ENCODE data around the gene NACC2. TPM values are rescaled to one million over a fixed set of nuclear protein-coding genes. Genes with fewer than 3 reads are reported as not detected.

Gene NACC2
- total and polyA plus RNA-seq, 9 of the 15 experiments (the other 6 are each of a cell fraction or from before 2014, with no cell fraction given), result 0.70 to 25.1 (median 5.6) TPM

DNA sequence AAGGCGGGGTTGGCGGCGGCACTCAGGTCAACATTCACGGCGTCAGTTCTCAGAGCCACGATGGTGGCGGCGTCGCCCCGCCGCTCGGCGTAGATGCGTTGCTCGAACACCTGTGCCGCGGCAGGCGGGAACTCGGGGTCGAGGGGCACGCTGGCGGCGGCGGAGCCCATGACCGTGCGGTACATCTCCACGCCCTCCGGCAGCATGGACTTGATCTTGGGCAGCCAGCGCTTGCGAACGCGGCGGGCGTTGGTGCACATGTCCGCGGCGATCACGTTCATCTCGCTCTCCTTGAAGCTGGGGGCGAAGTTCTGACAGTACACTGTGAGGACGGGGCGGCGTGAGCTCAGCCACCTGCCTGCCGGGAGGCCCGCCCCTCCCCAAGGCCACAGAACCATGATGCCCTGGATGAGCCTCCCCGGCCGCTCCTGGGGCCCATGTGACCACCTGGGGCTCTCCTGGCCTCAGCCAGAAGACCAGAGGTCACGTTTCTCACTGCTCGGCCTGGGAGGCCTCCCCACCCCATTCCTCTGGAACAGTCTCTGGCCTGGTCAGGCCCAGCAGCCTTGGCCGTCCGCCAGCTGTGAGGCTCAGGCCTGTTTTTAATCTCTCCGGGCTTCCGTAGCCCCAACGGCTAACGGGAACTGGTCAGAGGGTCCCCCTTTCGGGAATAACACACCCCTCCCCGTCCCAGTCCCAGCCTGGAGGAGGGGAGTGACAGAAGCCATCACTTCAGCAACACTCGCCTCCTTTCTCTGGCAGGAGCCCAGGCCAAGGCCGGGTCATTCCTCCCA is 83.2 kb downstream of the NACC2 start:
- FAIRE-seq (no peak), DNase-seq (ENCODE audit: extremely low read depth in 1 of 4, low spot score in 3 of 4) (peak in 2 of 4 experiments; percentile 34 to 38), ATAC-seq (peak; percentile 43; the same call in 2 of the 3 replicates)
- no peak overlapping the region for H3K9ac ChIP-seq (ENCODE audit: insufficient read depth in 1 of 2, low read depth in 2 of 2, low read length in 2 of 2)
- in situ Hi-C loops (cut with MboI), result no loop called here
- H3K27ac ChIP-seq (ENCODE audit: extremely low read depth, low read depth, low read length), result no peak overlapping the region
- no peak overlapping the region for H2AFZ ChIP-seq (ENCODE audit: low read depth, low read length)
- no peak overlapping the region for H3K4me3 ChIP-seq
- ChIA-PET POLR2A (interaction anchor here (1.0 kb wide), 1 partner anchor 9 kb away, joined by 4 read pairs; no protein-coding TSS in a partner anchor), CTCF (ENCODE audit: low intra/inter-chr PET ratio) (no interaction called here)
- H3K9me1 ChIP-seq (ENCODE audit: control insufficient read depth, insufficient read depth, low read length), result peaks cover 15% of the 10 kb centered on the region
- H3K27me3 ChIP-seq (ENCODE audit: control insufficient read depth in 2 of 2, insufficient read depth in 2 of 2, low read length in 2 of 2), result no peaks in the 10 kb centered on the region
- no peaks in the 10 kb centered on the region for H3K9me3 ChIP-seq (replicated peaks; ENCODE audit: control insufficient read depth, insufficient read depth, low read depth, low read length)
- H4K20me1 ChIP-seq (replicated peaks; ENCODE audit: control insufficient read depth, insufficient read depth, low read length), result no peaks in the 10 kb centered on the region
- peaks cover 0 to 63% of the 10 kb centered on the region in 2 experiments; a peak in 2 of 5 replicates for H3K4me1 ChIP-seq (replicated peaks in 1 of 2; ENCODE audit: control insufficient read depth in 2 of 2, insufficient read depth in 2 of 2, low read length in 2 of 2)
- no peak overlapping the region for H3K4me2 ChIP-seq (ENCODE audit: insufficient read depth, low read length)
- peaks cover 5% of the 10 kb centered on the region; the same call in 1 of the 3 replicates for H3K79me2 ChIP-seq (ENCODE audit: control insufficient read depth, insufficient read depth, low read length)
- 94% methylated on average over 34 of the region's 59 CpGs for WGBS (ENCODE audit: insufficient coverage, low coverage, missing lambda C conversion rate)
- intact Hi-C loops (cut with micrococcal nuclease), result no loop called here
- no TSS peak for BruUV-seq (replicated peaks)
- peaks cover 64% of the 10 kb centered on the region; the same call in 1 of the 3 replicates for H3K36me3 ChIP-seq (ENCODE audit: control insufficient read depth, insufficient read depth, low read length)
- TF ChIP-seq, protein P1, sequence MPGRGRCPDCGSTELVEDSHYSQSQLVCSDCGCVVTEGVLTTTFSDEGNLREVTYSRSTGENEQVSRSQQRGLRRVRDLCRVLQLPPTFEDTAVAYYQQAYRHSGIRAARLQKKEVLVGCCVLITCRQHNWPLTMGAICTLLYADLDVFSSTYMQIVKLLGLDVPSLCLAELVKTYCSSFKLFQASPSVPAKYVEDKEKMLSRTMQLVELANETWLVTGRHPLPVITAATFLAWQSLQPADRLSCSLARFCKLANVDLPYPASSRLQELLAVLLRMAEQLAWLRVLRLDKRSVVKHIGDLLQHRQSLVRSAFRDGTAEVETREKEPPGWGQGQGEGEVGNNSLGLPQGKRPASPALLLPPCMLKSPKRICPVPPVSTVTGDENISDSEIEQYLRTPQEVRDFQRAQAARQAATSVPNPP (IDR thresholded peaks at IDR 0.05; ENCODE audit: borderline replicate concordance, insufficient read depth, insufficient read length), result no peak
- TF ChIP-seq NFIC (IDR thresholded peaks at IDR 0.05) (peak; percentile 79), GABPB1 (CRISPR knock-in tag; IDR thresholded peaks at IDR 0.05) (no peak), KDM1A (IDR thresholded peaks at IDR 0.05) (no peak), KDM4B (IDR thresholded peaks at IDR 0.05; ENCODE audit: borderline replicate concordance in 2 of 2, low read depth in 1 of 2) (no peak)
- TF ChIP-seq, protein P2, sequence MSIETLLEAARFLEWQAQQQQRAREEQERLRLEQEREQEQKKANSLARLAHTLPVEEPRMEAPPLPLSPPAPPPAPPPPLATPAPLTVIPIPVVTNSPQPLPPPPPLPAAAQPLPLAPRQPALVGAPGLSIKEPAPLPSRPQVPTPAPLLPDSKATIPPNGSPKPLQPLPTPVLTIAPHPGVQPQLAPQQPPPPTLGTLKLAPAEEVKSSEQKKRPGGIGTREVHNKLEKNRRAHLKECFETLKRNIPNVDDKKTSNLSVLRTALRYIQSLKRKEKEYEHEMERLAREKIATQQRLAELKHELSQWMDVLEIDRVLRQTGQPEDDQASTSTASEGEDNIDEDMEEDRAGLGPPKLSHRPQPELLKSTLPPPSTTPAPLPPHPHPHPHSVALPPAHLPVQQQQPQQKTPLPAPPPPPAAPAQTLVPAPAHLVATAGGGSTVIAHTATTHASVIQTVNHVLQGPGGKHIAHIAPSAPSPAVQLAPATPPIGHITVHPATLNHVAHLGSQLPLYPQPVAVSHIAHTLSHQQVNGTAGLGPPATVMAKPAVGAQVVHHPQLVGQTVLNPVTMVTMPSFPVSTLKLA (conservative IDR thresholded peaks at IDR 0.05), result no peak
- TF ChIP-seq, protein P3, sequence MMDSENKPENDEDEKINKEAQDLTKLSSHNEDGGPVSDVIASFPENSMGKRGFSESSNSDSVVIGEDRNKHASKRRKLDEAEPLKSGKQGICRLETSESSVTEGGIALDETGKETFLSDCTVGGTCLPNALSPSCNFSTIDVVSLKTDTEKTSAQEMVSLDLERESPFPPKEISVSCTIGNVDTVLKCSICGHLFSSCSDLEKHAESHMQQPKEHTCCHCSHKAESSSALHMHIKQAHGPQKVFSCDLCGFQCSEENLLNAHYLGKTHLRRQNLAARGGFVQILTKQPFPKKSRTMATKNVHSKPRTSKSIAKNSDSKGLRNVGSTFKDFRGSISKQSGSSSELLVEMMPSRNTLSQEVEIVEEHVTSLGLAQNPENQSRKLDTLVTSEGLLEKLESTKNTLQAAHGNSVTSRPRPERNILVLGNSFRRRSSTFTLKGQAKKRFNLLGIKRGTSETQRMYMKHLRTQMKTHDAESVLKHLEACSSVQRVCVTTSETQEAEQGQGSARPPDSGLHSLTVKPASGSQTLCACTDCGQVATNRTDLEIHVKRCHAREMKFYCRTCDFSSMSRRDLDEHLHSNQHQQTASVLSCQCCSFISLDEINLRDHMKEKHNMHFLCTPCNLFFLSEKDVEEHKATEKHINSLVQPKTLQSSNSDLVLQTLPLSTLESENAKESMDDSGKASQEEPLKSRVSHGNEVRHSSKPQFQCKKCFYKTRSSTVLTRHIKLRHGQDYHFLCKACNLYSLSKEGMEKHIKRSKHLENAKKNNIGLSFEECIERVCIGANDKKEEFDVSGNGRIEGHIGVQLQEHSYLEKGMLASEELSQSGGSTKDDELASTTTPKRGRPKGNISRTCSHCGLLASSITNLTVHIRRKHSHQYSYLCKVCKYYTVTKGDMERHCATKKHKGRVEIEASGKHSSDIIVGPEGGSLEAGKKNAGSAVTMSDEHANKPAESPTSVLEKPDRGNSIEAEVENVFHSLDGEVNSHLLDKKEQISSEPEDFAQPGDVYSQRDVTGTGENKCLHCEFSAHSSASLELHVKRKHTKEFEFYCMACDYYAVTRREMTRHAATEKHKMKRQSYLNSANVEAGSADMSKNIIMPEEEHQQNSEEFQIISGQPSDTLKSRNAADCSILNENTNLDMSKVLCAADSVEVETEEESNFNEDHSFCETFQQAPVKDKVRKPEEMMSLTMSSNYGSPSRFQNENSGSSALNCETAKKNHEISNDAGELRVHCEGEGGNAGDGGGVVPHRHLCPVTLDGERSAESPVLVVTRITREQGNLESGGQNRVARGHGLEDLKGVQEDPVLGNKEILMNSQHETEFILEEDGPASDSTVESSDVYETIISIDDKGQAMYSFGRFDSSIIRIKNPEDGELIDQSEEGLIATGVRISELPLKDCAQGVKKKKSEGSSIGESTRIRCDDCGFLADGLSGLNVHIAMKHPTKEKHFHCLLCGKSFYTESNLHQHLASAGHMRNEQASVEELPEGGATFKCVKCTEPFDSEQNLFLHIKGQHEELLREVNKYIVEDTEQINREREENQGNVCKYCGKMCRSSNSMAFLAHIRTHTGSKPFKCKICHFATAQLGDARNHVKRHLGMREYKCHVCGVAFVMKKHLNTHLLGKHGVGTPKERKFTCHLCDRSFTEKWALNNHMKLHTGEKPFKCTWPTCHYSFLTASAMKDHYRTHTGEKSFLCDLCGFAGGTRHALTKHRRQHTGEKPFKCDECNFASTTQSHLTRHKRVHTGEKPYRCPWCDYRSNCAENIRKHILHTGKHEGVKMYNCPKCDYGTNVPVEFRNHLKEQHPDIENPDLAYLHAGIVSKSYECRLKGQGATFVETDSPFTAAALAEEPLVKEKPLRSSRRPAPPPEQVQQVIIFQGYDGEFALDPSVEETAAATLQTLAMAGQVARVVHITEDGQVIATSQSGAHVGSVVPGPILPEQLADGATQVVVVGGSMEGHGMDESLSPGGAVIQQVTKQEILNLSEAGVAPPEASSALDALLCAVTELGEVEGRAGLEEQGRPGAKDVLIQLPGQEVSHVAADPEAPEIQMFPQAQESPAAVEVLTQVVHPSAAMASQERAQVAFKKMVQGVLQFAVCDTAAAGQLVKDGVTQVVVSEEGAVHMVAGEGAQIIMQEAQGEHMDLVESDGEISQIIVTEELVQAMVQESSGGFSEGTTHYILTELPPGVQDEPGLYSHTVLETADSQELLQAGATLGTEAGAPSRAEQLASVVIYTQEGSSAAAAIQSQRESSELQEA (IDR thresholded peaks at IDR 0.05; ENCODE audit: low read depth), result peak; percentile 85
- TF ChIP-seq, protein P4, sequence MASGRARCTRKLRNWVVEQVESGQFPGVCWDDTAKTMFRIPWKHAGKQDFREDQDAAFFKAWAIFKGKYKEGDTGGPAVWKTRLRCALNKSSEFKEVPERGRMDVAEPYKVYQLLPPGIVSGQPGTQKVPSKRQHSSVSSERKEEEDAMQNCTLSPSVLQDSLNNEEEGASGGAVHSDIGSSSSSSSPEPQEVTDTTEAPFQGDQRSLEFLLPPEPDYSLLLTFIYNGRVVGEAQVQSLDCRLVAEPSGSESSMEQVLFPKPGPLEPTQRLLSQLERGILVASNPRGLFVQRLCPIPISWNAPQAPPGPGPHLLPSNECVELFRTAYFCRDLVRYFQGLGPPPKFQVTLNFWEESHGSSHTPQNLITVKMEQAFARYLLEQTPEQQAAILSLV (tag; IDR thresholded peaks at IDR 0.05), result no peak

Measured in K562 (cell line).